Panc1 (cell line): ENCODE measurements around the gene NOSTRIN. TPM values are rescaled to one million over a fixed set of nuclear protein-coding genes. Genes with fewer than 3 reads are reported as not detected.

ENCODE experiments used
- ATAC-seq: fragments of 200-7000 bp; cut with Tn5 transposase; 2 replicates; pipeline ENCODE4 v1.9.1; 2020; ENCODE audit warnings: mild to moderate bottlenecking, moderate library complexity
- BruUV-seq: library from RNA; stranded (reverse); fragments of 400-500 nt; replicated peaks from 2 replicates; lab custom pipeline; 2021; lab: Mats Ljungman, UMichigan
- CTCF ChIA-PET: fragments of 300-600 bp; sonication (Branson Sonifier 250); formaldehyde crosslinking; loops from one replicate; lab custom pipeline; 2022; ENCODE audit warnings: antibody characterized with exemption; lab: Charles Lee
- POLR2A ChIA-PET: fragments of 300-600 bp; sonication (Branson Sonifier 250); formaldehyde crosslinking; loops from one replicate; lab custom pipeline; 2022; ENCODE audit warnings: antibody characterized with exemption; lab: Charles Lee
- DNase-seq: peaks from one replicate; pipeline ENCODE4 v3.0.0-alpha.2; 2010; ENCODE audit warnings: low read depth, low spot score
- H3K27ac ChIP-seq: 2 replicates; pipeline ENCODE4 v1.5.1; 2011; ENCODE audit warnings: mild to moderate bottlenecking, low read length, inconsistent platforms
- H3K27me3 ChIP-seq: fragments of 200-500 bp; sonication (Bioruptor generic); 2 replicates; pipeline ENCODE4 v1.6.0; 2014; ENCODE audit warnings: low read length, inconsistent platforms; ENCODE audit not compliant: control insufficient read depth, insufficient read depth
- H3K36me3 ChIP-seq: fragments of 200-500 bp; sonication (Bioruptor generic); 2 replicates; pipeline ENCODE4 v1.5.1; 2014; ENCODE audit warnings: inconsistent platforms, mild to moderate bottlenecking, low read length, moderate library complexity; ENCODE audit not compliant: control insufficient read depth, insufficient read depth
- H3K4me1 ChIP-seq: 2 replicates; pipeline ENCODE4 v1.5.1; 2011; ENCODE audit warnings: inconsistent platforms, mild to moderate bottlenecking, low read length, moderate library complexity; ENCODE audit not compliant: control insufficient read depth, insufficient read depth
- H3K4me3 ChIP-seq, 2 experiments: 2 replicates each; pipeline ENCODE4 v1.5.1; 2011 to 2012; ENCODE audit warnings: low read depth in 2 of 2, low read length in 2 of 2, mild to moderate bottlenecking in 2 of 2, inconsistent platforms in 1 of 2, moderate library complexity in 1 of 2
- H3K9me3 ChIP-seq: fragments of 200-500 bp; sonication (Bioruptor generic); 2 replicates; pipeline ENCODE4 v1.5.1; 2014; ENCODE audit warnings: low read depth, mild to moderate bottlenecking, inconsistent platforms, low read length, moderate library complexity; ENCODE audit not compliant: control insufficient read depth, insufficient read depth
- POLR2AphosphoS5 ChIP-seq: IDR thresholded peaks from 2 replicates; pipeline ENCODE4 v1.6.1; 2012; ENCODE audit warnings: mild to moderate bottlenecking, low read depth, low read length, moderate library complexity
- SIN3A ChIP-seq: IDR thresholded peaks from 2 replicates; pipeline ENCODE4 v1.6.1; 2012; ENCODE audit warnings: low read depth, mild to moderate bottlenecking, low read length, moderate library complexity, borderline replicate concordance; ENCODE audit not compliant: insufficient read depth
- TCF7L2 ChIP-seq: IDR thresholded peaks from 2 replicates; pipeline ENCODE4 v1.6.1; 2011; ENCODE audit warnings: mild to moderate bottlenecking, low read depth, low read length, inconsistent platforms
- in situ Hi-C: cut with HindIII; loops from 2 replicates; pipeline ENCODE4 v1.10.0; 2016; ENCODE audit warnings: low sequenced_read_pairs, low pct_unique_long_range_greater_than_20kb
- intact Hi-C: fragments of 100-400 bp; cut with micrococcal nuclease; formaldehyde crosslinking; loops from one replicate; pipeline ENCODE4 v1.10.0; 2022; ENCODE audit not compliant: unreplicated experiment
- total RNA-seq: library from RNA; stranded (reverse); gene quantifications from one replicate; pipeline ENCODE4 v1.2.1, GENCODE V29; 2021; ENCODE audit not compliant: unreplicated experiment
- TF ChIP-seq, protein P1 (sequence below): fragments of 450-650 bp; IDR thresholded peaks from 2 replicates; pipeline ENCODE4 v1.5.1; 2017; ENCODE audit warnings: mild to moderate bottlenecking
- TF ChIP-seq, protein P2 (sequence below), 2 experiments: IDR thresholded peaks; 2 replicates each; pipeline ENCODE4 v1.6.1; 2011 to 2012; ENCODE audit warnings: low read depth in 2 of 2, control low read depth in 1 of 2, low read length in 1 of 2, mild to moderate bottlenecking in 1 of 2, moderate library complexity in 1 of 2; ENCODE audit not compliant: insufficient read depth in 1 of 2

Gene NOSTRIN
- total RNA-seq, 1 experiment from 2014 or later: not detected

DNA sequence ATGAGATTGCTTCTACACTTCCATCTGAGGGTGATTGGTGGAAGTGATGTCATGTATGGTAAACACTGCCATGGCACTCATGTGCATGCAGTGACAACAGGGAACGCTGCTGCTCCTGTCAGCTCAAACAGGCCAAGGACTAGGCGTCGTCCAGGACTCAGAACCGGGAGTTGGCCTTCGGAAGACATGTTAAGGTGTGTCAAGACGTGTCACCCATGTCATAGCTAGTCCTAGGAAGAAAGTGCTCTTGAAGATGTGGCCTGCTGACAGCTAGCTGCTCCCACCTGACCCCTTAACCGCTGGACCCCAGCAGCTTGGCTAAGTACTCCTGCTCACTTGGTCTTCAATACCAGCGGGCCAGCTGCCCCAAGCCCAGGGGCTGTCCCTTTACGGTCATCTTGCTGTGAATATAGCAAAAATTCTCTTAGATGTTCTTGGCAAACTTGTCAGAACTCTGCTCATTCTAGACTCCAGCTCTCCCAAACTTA, 6.3 kb upstream of the NOSTRIN start:
- no peaks in the 10 kb centered on the region for H3K4me1 ChIP-seq
- CTCF ChIA-PET: no interaction called here
- no peak overlapping the region for H3K27ac ChIP-seq
- H3K36me3 ChIP-seq: no peaks in the 10 kb centered on the region
- no TSS peak for BruUV-seq
- TF ChIP-seq POLR2AphosphoS5: no peak
- TF ChIP-seq SIN3A: no peak
- TF ChIP-seq, protein P1, sequence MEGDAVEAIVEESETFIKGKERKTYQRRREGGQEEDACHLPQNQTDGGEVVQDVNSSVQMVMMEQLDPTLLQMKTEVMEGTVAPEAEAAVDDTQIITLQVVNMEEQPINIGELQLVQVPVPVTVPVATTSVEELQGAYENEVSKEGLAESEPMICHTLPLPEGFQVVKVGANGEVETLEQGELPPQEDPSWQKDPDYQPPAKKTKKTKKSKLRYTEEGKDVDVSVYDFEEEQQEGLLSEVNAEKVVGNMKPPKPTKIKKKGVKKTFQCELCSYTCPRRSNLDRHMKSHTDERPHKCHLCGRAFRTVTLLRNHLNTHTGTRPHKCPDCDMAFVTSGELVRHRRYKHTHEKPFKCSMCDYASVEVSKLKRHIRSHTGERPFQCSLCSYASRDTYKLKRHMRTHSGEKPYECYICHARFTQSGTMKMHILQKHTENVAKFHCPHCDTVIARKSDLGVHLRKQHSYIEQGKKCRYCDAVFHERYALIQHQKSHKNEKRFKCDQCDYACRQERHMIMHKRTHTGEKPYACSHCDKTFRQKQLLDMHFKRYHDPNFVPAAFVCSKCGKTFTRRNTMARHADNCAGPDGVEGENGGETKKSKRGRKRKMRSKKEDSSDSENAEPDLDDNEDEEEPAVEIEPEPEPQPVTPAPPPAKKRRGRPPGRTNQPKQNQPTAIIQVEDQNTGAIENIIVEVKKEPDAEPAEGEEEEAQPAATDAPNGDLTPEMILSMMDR: no peak
- TF ChIP-seq, protein P2, sequence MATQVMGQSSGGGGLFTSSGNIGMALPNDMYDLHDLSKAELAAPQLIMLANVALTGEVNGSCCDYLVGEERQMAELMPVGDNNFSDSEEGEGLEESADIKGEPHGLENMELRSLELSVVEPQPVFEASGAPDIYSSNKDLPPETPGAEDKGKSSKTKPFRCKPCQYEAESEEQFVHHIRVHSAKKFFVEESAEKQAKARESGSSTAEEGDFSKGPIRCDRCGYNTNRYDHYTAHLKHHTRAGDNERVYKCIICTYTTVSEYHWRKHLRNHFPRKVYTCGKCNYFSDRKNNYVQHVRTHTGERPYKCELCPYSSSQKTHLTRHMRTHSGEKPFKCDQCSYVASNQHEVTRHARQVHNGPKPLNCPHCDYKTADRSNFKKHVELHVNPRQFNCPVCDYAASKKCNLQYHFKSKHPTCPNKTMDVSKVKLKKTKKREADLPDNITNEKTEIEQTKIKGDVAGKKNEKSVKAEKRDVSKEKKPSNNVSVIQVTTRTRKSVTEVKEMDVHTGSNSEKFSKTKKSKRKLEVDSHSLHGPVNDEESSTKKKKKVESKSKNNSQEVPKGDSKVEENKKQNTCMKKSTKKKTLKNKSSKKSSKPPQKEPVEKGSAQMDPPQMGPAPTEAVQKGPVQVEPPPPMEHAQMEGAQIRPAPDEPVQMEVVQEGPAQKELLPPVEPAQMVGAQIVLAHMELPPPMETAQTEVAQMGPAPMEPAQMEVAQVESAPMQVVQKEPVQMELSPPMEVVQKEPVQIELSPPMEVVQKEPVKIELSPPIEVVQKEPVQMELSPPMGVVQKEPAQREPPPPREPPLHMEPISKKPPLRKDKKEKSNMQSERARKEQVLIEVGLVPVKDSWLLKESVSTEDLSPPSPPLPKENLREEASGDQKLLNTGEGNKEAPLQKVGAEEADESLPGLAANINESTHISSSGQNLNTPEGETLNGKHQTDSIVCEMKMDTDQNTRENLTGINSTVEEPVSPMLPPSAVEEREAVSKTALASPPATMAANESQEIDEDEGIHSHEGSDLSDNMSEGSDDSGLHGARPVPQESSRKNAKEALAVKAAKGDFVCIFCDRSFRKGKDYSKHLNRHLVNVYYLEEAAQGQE (IDR thresholded peaks at IDR 0.05; ENCODE audit: insufficient read depth in 1 of 2, low read depth in 2 of 2, low read length in 1 of 2): no peak
- no peak for TF ChIP-seq TCF7L2
- H3K9me3 ChIP-seq: no peaks in the 10 kb centered on the region
- no peak overlapping the region for H3K4me3 ChIP-seq
- intact Hi-C loops (no loop called here), in situ Hi-C loops (no loop called here)
- H3K27me3 ChIP-seq: peaks cover 3% of the 10 kb centered on the region; the same call in 1 of the 2 replicates
- ATAC-seq (no peak), DNase-seq (no peak)
- POLR2A ChIA-PET: no interaction called here

DNA sequence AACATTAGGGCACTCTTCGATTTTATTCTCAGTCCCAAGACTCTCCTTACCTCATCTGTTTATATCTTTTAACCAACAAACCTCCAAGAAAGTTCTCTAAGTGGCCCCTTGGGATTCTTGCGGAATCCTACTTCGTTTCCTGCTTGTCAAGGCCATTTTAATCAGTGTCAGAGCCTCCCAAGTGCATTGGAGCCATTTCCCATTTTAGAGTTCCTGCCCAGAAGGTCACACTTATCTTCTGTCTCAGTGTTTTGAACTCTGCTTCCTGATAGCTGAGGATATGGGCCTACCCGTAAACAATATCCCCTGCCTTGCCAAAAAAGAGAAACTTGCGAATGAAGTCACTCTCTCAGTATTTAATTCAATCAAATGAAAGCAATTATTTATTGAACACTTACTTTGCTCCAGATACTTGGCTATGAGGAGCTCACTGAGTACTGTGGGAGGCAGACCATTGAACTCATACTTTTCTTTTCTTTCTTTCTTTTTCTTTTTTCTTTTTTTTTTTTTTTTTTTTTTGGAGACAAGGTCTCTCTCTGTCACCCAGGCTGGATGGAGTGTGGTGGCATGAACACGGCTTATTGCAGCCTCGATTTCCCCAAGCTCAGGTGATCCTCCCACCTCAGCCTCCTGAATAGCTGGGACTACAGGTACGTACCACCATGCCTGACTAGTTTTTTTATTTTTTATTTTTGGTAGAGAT, 5.7 kb upstream of the NOSTRIN start:
- POLR2A ChIA-PET: interaction anchor here (0.6 kb wide), 1 partner anchor 9 kb away, joined by 3 read pairs; no protein-coding TSS in a partner anchor
- ATAC-seq (no peak), DNase-seq (no peak)
- CTCF ChIA-PET: no interaction called here
- no peak overlapping the region for H3K4me3 ChIP-seq
- TF ChIP-seq TCF7L2 (no peak), POLR2AphosphoS5 (no peak), SIN3A (no peak)
- no peaks in the 10 kb centered on the region for H3K36me3 ChIP-seq
- intact Hi-C loops: no loop called here
- H3K4me1 ChIP-seq: no peaks in the 10 kb centered on the region
- no peak overlapping the region for H3K27ac ChIP-seq
- in situ Hi-C loops: no loop called here
- BruUV-seq: no TSS peak
- no peaks in the 10 kb centered on the region for H3K9me3 ChIP-seq
- H3K27me3 ChIP-seq: peaks cover 3% of the 10 kb centered on the region; the same call in 1 of the 2 replicates

DNA sequence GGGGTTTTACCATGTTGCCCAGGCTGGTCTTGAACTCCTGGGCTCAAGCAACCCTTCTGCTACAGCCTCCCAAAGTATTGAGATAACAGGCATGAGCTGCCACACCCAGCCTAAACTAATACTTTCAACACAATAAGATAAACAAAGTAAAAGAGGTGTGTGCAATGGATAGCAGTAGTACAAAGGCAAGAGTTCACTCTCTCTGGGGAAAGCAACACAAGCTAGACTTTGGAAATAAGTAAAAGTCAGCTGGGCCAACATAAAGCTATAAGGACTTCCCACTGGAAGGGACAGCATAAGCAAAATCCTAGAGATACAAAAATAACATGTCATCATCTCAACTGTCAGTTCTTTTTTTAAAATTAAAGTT, 5.2 kb upstream of the NOSTRIN start:
- ChIA-PET POLR2A (interaction anchor here (0.6 kb wide), 1 partner anchor 9 kb away, joined by 3 read pairs; no protein-coding TSS in a partner anchor), CTCF (no interaction called here)
- H3K27me3 ChIP-seq: peaks cover 3% of the 10 kb centered on the region; the same call in 1 of the 2 replicates
- DNase-seq (no peak), ATAC-seq (no peak)
- no peak overlapping the region for H3K4me3 ChIP-seq
- H3K4me1 ChIP-seq: no peaks in the 10 kb centered on the region
- TF ChIP-seq SIN3A (no peak), POLR2AphosphoS5 (no peak)
- TF ChIP-seq, protein P2 (IDR thresholded peaks at IDR 0.05; ENCODE audit: insufficient read depth in 1 of 2, low read depth in 2 of 2, low read length in 1 of 2): no peak
- TF ChIP-seq, protein P1: no peak
- no peak overlapping the region for H3K27ac ChIP-seq
- BruUV-seq: no TSS peak
- intact Hi-C loops: no loop called here
- in situ Hi-C loops: no loop called here
- no peaks in the 10 kb centered on the region for H3K36me3 ChIP-seq
- no peaks in the 10 kb centered on the region for H3K9me3 ChIP-seq
